H1 (cell line): ENCODE data around the gene ZNF746. TPM values are rescaled to one million over a fixed set of nuclear protein-coding genes. Genes with fewer than 3 reads are reported as not detected.

Source experiments
- KDM4A ChIP-seq: IDR thresholded peaks from one replicate; pipeline ENCODE4 v1.7.1; 2012; ENCODE audit warnings: low read depth, mild to moderate bottlenecking, moderate library complexity, low read length, inconsistent platforms; ENCODE audit not compliant: severe bottlenecking
- NANOG ChIP-seq: IDR thresholded peaks from 2 replicates; pipeline ENCODE4 v1.6.1; 2011; ENCODE audit warnings: low read length, low read depth, mild to moderate bottlenecking, inconsistent platforms; ENCODE audit not compliant: insufficient read depth, poor library complexity, severe bottlenecking
- polyA plus RNA-seq, 7 experiments: library from polyadenylated mRNA; depleted of rRNA in 3 of 7; stranded (reverse) in 5 of 7; unstranded in 2 of 7; fragments of >200 nt in 5 of 7; fragments of 200-250 nt in 2 of 7; gene quantifications; 1 replicate in 5 of 7; 2 replicates in 1 of 7; 4 replicates in 1 of 7; pipeline versions ENCODE4 v1.2.1 to v1.2.3, GENCODE V29; 2011 to 2013; ENCODE audit warnings: missing spikeins in 2 of 7, mixed read lengths in 2 of 7
- total RNA-seq: library from RNA; stranded (reverse); fragmentation: NEBNext Ultra II Directional; extraction: Animal tissue kit (Norgen Biotek cat#: 25700); gene quantifications from 2 replicates; pipeline ENCODE4 v1.2.1, GENCODE V29; 2021

ZNF746 gene
- total and polyA plus RNA-seq, 2 of the 8 experiments (the other 6 are each of a cell fraction or from before 2014, with no cell fraction given), result 7.5 to 15.6 TPM

- TF ChIP-seq KDM4A (no peak), NANOG (no peak)
Observed at GRCh38 chr7:149436358-149436757, 61.3 kb downstream of the ZNF746 start (continued).
